SU-DHL-6 (cell line): ENCODE results near the gene CHL1.

Source experiments
- H2AFZ ChIP-seq: fragments of 200-600 bp; sonication (generic); 2 replicates; pipeline ENCODE4 v1.6.1; 2014; ENCODE audit warnings: low read depth, mild to moderate bottlenecking, moderate library complexity, mixed read lengths, antibody characterized with exemption, low read length; ENCODE audit not compliant: severe bottlenecking
- H3F3A ChIP-seq: fragments of 200-600 bp; shearing (Covaris generic); 2 replicates; pipeline ENCODE4 v1.6.0; 2016; ENCODE audit warnings: antibody characterized with exemption, mild to moderate bottlenecking; ENCODE audit not compliant: insufficient read depth
- H3K27ac ChIP-seq: fragments of 200-600 bp; sonication (generic); 2 replicates; pipeline ENCODE4 v1.5.1; 2016; ENCODE audit warnings: low read depth, mild to moderate bottlenecking, low read length, moderate library complexity, mixed read lengths
- H3K27me3 ChIP-seq: fragments of 200-600 bp; sonication (generic), shearing (Covaris generic); 2 replicates; pipeline ENCODE4 v1.6.0; 2014; ENCODE audit warnings: mild to moderate bottlenecking, low read length
- H3K36me3 ChIP-seq: fragments of 200-600 bp; sonication (generic); 2 replicates; pipeline ENCODE4 v1.6.1; 2014; ENCODE audit warnings: mild to moderate bottlenecking, low read length, mixed read lengths
- H3K4me2 ChIP-seq: fragments of 300-600, 200-600 bp; shearing (Covaris generic), sonication (generic); 2 replicates; pipeline ENCODE4 v1.6.0; 2014; ENCODE audit warnings: low read length, low read depth, mild to moderate bottlenecking; ENCODE audit not compliant: poor library complexity, severe bottlenecking
- H3K4me3 ChIP-seq: fragments of 200-600 bp; sonication (generic); 2 replicates; pipeline ENCODE4 v1.5.1; 2014; ENCODE audit warnings: antibody characterized with exemption, low read length, mild to moderate bottlenecking, mixed read lengths; ENCODE audit not compliant: insufficient read depth, poor library complexity, severe bottlenecking
- H3K79me2 ChIP-seq: fragments of 200-600 bp; sonication (generic); 2 replicates; pipeline ENCODE4 v1.6.1; 2014; ENCODE audit warnings: mild to moderate bottlenecking, low read length, moderate library complexity; ENCODE audit not compliant: insufficient read depth
- H3K9ac ChIP-seq: fragments of 200-600 bp; sonication (generic); 2 replicates; pipeline ENCODE4 v1.7.0; 2014; ENCODE audit warnings: mild to moderate bottlenecking, low read length
- H3K9me2 ChIP-seq: fragments of 200-600 bp; sonication (generic); replicated peaks from 2 replicates; pipeline ENCODE4 v1.6.1; 2014; ENCODE audit warnings: low read length; ENCODE audit not compliant: insufficient read depth
- H3K9me3 ChIP-seq: fragments of 200-600 bp; sonication (generic); 2 replicates; pipeline ENCODE4 v1.6.1; 2014; ENCODE audit warnings: low read length, mixed read lengths; ENCODE audit not compliant: insufficient read depth
- H4K20me1 ChIP-seq: fragments of 200-600 bp; sonication (generic); 2 replicates; pipeline ENCODE4 v1.6.1; 2014; ENCODE audit warnings: low read depth, mild to moderate bottlenecking, antibody characterized with exemption, low read length, moderate library complexity, mixed read lengths
- CTCF ChIP-seq: fragments of 200-600 bp; sonication (generic); IDR thresholded peaks from one replicate; pipeline ENCODE4 v1.5.1; 2017; ENCODE audit warnings: antibody characterized with exemption, mild to moderate bottlenecking, low read length, moderate library complexity; ENCODE audit not compliant: insufficient read depth, poor library complexity, severe bottlenecking
- EZH2phosphoT487 ChIP-seq: fragments of 200-600 bp; sonication (generic), shearing (Covaris generic); conservative IDR thresholded peaks from 2 replicates; pipeline ENCODE4 v1.6.1; 2018; ENCODE audit warnings: mild to moderate bottlenecking, antibody characterized with exemption, low read length, moderate library complexity, mixed read lengths

Gene CHL1

GRCh38 chr3:192215-192929, 4.2 kb upstream of the CHL1 start:
- Histone ChIP-seq H3K27me3 (no peaks in the 10 kb centered on the region), H3K36me3 (no peaks in the 10 kb centered on the region), H2AFZ (no peak overlapping the region), H3F3A (no peaks in the 10 kb centered on the region), H4K20me1 (no peaks in the 10 kb centered on the region), H3K9ac (no peak overlapping the region), H3K79me2 (no peaks in the 10 kb centered on the region), H3K9me2 (no peaks in the 10 kb centered on the region), H3K9me3 (no peaks in the 10 kb centered on the region), H3K4me3 (no peak overlapping the region), H3K4me2 (no peak overlapping the region), H3K27ac (no peak overlapping the region)
- TF ChIP-seq CTCF (no peak), EZH2phosphoT487 (no peak)

GRCh38 chr3:194001-194400, 2.6 kb upstream of the CHL1 start:
- no peaks in the 10 kb centered on the region for H4K20me1 ChIP-seq
- TF ChIP-seq EZH2phosphoT487 (no peak), CTCF (no peak)
- no peak overlapping the region for H3K27ac ChIP-seq
- H3K4me2 ChIP-seq = no peak overlapping the region
- no peak overlapping the region for H3K9ac ChIP-seq
- H3K27me3 ChIP-seq = no peaks in the 10 kb centered on the region
- H3F3A ChIP-seq = no peaks in the 10 kb centered on the region
- H3K79me2 ChIP-seq = no peaks in the 10 kb centered on the region
- no peaks in the 10 kb centered on the region for H3K9me3 ChIP-seq
- H3K4me3 ChIP-seq = no peak overlapping the region
- H3K36me3 ChIP-seq = no peaks in the 10 kb centered on the region
- no peak overlapping the region for H2AFZ ChIP-seq
- no peaks in the 10 kb centered on the region for H3K9me2 ChIP-seq

GRCh38 chr3:194421-194820, 2.1 kb upstream of the CHL1 start:
- Histone ChIP-seq H3K27me3 (no peaks in the 10 kb centered on the region), H3K9ac (no peak overlapping the region), H3K9me2 (no peaks in the 10 kb centered on the region), H3K27ac (no peak overlapping the region), H3K79me2 (no peaks in the 10 kb centered on the region), H3K4me3 (no peak overlapping the region), H3K4me2 (no peak overlapping the region), H4K20me1 (no peaks in the 10 kb centered on the region), H2AFZ (no peak overlapping the region), H3K36me3 (no peaks in the 10 kb centered on the region), H3F3A (no peaks in the 10 kb centered on the region), H3K9me3 (no peaks in the 10 kb centered on the region)
- TF ChIP-seq CTCF (no peak), EZH2phosphoT487 (no peak)
